22Rv1 (cell line): ENCODE data around the gene COA8.

Source experiments
- H3K27ac ChIP-seq: fragments of 450-650 bp; 2 replicates; pipeline ENCODE4 v1.5.1; 2017
- CTCF ChIP-seq: fragments of 450-650 bp; IDR thresholded peaks from 2 replicates; pipeline ENCODE4 v1.5.1; 2017; ENCODE audit warnings: mild to moderate bottlenecking
- ZFX ChIP-seq: fragments of 450-650 bp; IDR thresholded peaks from 2 replicates; pipeline ENCODE4 v1.6.1; 2017; ENCODE audit warnings: antibody characterized with exemption, borderline replicate concordance

Gene COA8

GRCh38 chr14:103549361-103550311 lies 13.1 kb upstream of the COA8 start:
- TF ChIP-seq CTCF (no peak), ZFX (no peak)
- no peak overlapping the region for H3K27ac ChIP-seq

- TF ChIP-seq CTCF (no peak), ZFX (no peak)
- H3K27ac ChIP-seq, result no peak overlapping the region
These were observed 12.1 kb upstream of the COA8 start for GRCh38 chr14:103550451-103551337.

- TF ChIP-seq ZFX, result no peak
- no peak for TF ChIP-seq CTCF
These were observed 11.4 kb upstream of the COA8 start for GRCh38 chr14:103551338-103551762.

GRCh38 chr14:103552011-103552845 lies 10.5 kb upstream of the COA8 start:
- TF ChIP-seq CTCF (no peak), ZFX (no peak)
- no peak overlapping the region for H3K27ac ChIP-seq

More at GRCh38 chr14:103551338-103551762, 11.4 kb upstream of the COA8 start:
- H3K27ac ChIP-seq, result no peak overlapping the region

- no peak overlapping the region for H3K27ac ChIP-seq
These were observed 9.9 kb upstream of the COA8 start for GRCh38 chr14:103552846-103553210.

More at GRCh38 chr14:103552846-103553210, 9.9 kb upstream of the COA8 start:
- TF ChIP-seq CTCF, result no peak
- no peak for TF ChIP-seq ZFX
